ENCODE results near the gene DXO.
"Not testable (repeated sequence)": the region's sequence is repeated elsewhere in the genome, so short reads cannot be mapped to it uniquely, and the experiment has no call there.

Gene DXO

GRCh38 chr6:31980998-31981397, 9.1 kb upstream of the DXO start:
- DNase-seq; intact Hi-C loops (cut with DNase I): not testable (repeated sequence)

GRCh38 chr6:31980195-31980876, 8.4 kb upstream of the DXO start:
- DNase-seq = peak in 1 of 10 donors; percentile 58
- intact Hi-C loops (cut with DNase I) = not testable (repeated sequence)

GRCh38 chr6:31979238-31979898, 7.4 kb upstream of the DXO start:
- DNase-seq = peak in 1 of 10 donors; percentile 24
- intact Hi-C loops (cut with DNase I) = no loop called here

- intact Hi-C loops (cut with DNase I) = no loop called here
- no peak for DNase-seq
These were observed 6.9 kb upstream of the DXO start for GRCh38 chr6:31978831-31979230.

- DNase-seq = peak in 1 of 10 donors; percentile 37
- intact Hi-C loops (cut with DNase I) = no loop called here
These were observed 6.0 kb upstream of the DXO start for GRCh38 chr6:31977816-31978431.

GRCh38 chr6:31976065-31976464, 4.1 kb upstream of the DXO start:
- intact Hi-C loops (cut with DNase I) = not testable (repeated sequence)
- DNase-seq = peak in 2 of 10 donors; percentile 44 to 75

GRCh38 chr6:31972709-31973350, 892 bp upstream of the DXO start:
- peak in 2 of 10 donors; percentile 17 to 25 for DNase-seq
- intact Hi-C loops (cut with DNase I) = no loop called here

GRCh38 chr6:31971279-31971992, 502 bp downstream of the DXO start:
- DNase-seq = peak in 2 of 10 donors; percentile 13 to 75
- intact Hi-C loops (cut with DNase I) = loop anchor here (1.0 kb wide), 1 partner anchor 12 kb away; the partner anchor contains the start of gene SKIC2

GRCh38 chr6:31970604-31971271, 1.2 kb downstream of the DXO start:
- peak in 1 of 10 donors; percentile 81 for DNase-seq
- intact Hi-C loops (cut with DNase I) = loop anchor here (1.0 kb wide), 1 partner anchor 11 kb away; the partner anchor contains the start of gene SKIC2

- intact Hi-C loops (cut with DNase I) = no loop called here
- peak in 1 of 10 donors; percentile 62 for DNase-seq
These were observed 2.0 kb downstream of the DXO start for GRCh38 chr6:31969712-31970603.

GRCh38 chr6:31968791-31969711, 2.9 kb downstream of the DXO start:
- intact Hi-C loops (cut with DNase I) = no loop called here
- DNase-seq = peak in 2 of 10 donors; percentile 18 to 77

- DNase-seq = peak in 1 of 10 donors; percentile 76
- intact Hi-C loops (cut with DNase I) = no loop called here
These were observed 3.6 kb downstream of the DXO start for GRCh38 chr6:31968326-31968725.

- intact Hi-C loops (cut with DNase I) = no loop called here
These were observed 4.0 kb downstream of the DXO start for GRCh38 chr6:31967926-31968320.

GRCh38 chr6:31966997-31967925, 4.7 kb downstream of the DXO start:
- peak in 2 of 10 donors; percentile 20 to 40 for DNase-seq
- intact Hi-C loops (cut with DNase I) = no loop called here

More at GRCh38 chr6:31967926-31968320, 4.0 kb downstream of the DXO start:
- no peak for DNase-seq

GRCh38 chr6:31966506-31966905, 5.4 kb downstream of the DXO start:
- peak in 1 of 10 donors; percentile 17 for DNase-seq
- intact Hi-C loops (cut with DNase I) = no loop called here

GRCh38 chr6:31965700-31966099, 6.2 kb downstream of the DXO start:
- DNase-seq = peak in 2 of 10 donors; percentile 40 to 63
- intact Hi-C loops (cut with DNase I) = no loop called here

All from posterior cingulate gyrus (tissue), 11 donors.